ENCODE results near the gene CYP3A4. TPM values are rescaled to one million over a fixed set of nuclear protein-coding genes. Genes with fewer than 3 reads are reported as not detected.

CYP3A4 gene
- total RNA-seq (not detected), polyA plus RNA-seq (not detected), total RNA-seq (not detected)

- CTCF ChIA-PET, result no interaction called here
Observed at GRCh38 chr7:99784007-99784406, at the start of gene CYP3A4. Gene CYP3A4, minus strand, starts transcription at chr7:99784184. Its CDS starts 103 bp downstream, at chr7:99784081.

GRCh38 chr7:99833289-99833877 lies 49.4 kb upstream of the CYP3A4 start:
- peaks cover 0 to 2% (median 0%) of the 10 kb centered on the region in 11 donors for H3K9me3 Mint-ChIP-seq
- no peak overlapping the region for H3K27ac Mint-ChIP-seq
- DNase-seq (no peak), ATAC-seq (no peak)
- Histone ChIP-seq H3K27me3 (ENCODE audit: control insufficient read depth in 2 of 2, insufficient read depth in 2 of 2, low read length in 2 of 2) (no peaks in the 10 kb centered on the region), H3K27ac (ENCODE audit: low read depth, low read length) (no peak overlapping the region), H3K9me3 (ENCODE audit: control insufficient read depth in 2 of 3, low read length in 3 of 3) (no peaks in the 10 kb centered on the region), H3K36me3 (ENCODE audit: control insufficient read depth in 2 of 3, insufficient read depth in 3 of 3, low read length in 3 of 3) (no peaks in the 10 kb centered on the region), H3K4me1 (ENCODE audit: control insufficient read depth in 2 of 2, insufficient read depth in 2 of 2, low read length in 2 of 2) (no peaks in the 10 kb centered on the region), H3K4me3 (ENCODE audit: low read length) (no peak overlapping the region)
- H3K4me1 Mint-ChIP-seq, result peaks cover 0 to 10% (median 6%) of the 10 kb centered on the region in 7 donors
- ChIA-PET POLR2A (no interaction called here), CTCF (no interaction called here)
- H3K27me3 Mint-ChIP-seq, result peaks cover 0 to 14% (median 4%) of the 10 kb centered on the region in 5 donors
- no peaks in the 10 kb centered on the region for H3K36me3 Mint-ChIP-seq
- intact Hi-C loops (cut with micrococcal nuclease), result no loop called here
- no peak overlapping the region for H3K4me3 Mint-ChIP-seq

More at GRCh38 chr7:99784007-99784406, at the start of gene CYP3A4:
- H3K27ac ChIP-seq (ENCODE audit: low read depth, low read length), result no peak within 1 kb of the TSS
- no peak for ATAC-seq
- Mint-ChIP-seq H3K9me3 (peaks cover 0 to 2% (median 0%) of the 10 kb centered on the region in 11 donors), H3K4me1 (peaks cover 0 to 20% (median 12%) of the 10 kb centered on the region in 7 donors), H3K27me3 (peaks cover 0 to 15% (median 5%) of the 10 kb centered on the region in 5 donors), H3K36me3 (no peaks in the 10 kb centered on the region), H3K27ac (no peak within 1 kb of the TSS), H3K4me3 (no peak within 1 kb of the TSS)
- H3K27me3 ChIP-seq (ENCODE audit: control insufficient read depth in 2 of 2, insufficient read depth in 2 of 2, low read length in 2 of 2), result no peaks in the 10 kb centered on the region
- intact Hi-C loops (cut with micrococcal nuclease), result no loop called here
- H3K9me3 ChIP-seq (ENCODE audit: control insufficient read depth in 2 of 3, low read length in 3 of 3), result no peaks in the 10 kb centered on the region
- DNase-seq, result no peak
- H3K4me3 ChIP-seq (ENCODE audit: low read length), result no peak within 1 kb of the TSS
- POLR2A ChIA-PET, result interaction anchor here (0.6 kb wide), 1 partner anchor 1050 kb away, joined by 4 read pairs; no protein-coding TSS in a partner anchor
- no peaks in the 10 kb centered on the region for H3K36me3 ChIP-seq (ENCODE audit: control insufficient read depth in 2 of 3, insufficient read depth in 3 of 3, low read length in 3 of 3)
- no peaks in the 10 kb centered on the region for H3K4me1 ChIP-seq (ENCODE audit: control insufficient read depth in 2 of 2, insufficient read depth in 2 of 2, low read length in 2 of 2)

GRCh38 chr7:99831595-99831994 lies 47.6 kb upstream of the CYP3A4 start:
- DNase-seq, result no peak
- H3K4me1 ChIP-seq (ENCODE audit: control insufficient read depth in 2 of 2, insufficient read depth in 2 of 2, low read length in 2 of 2), result no peaks in the 10 kb centered on the region
- Mint-ChIP-seq H3K27me3 (peaks cover 0 to 18% (median 7%) of the 10 kb centered on the region in 5 donors), H3K4me3 (no peak overlapping the region), H3K9me3 (peaks cover 0 to 2% (median 0%) of the 10 kb centered on the region in 11 donors), H3K27ac (no peak overlapping the region), H3K36me3 (no peaks in the 10 kb centered on the region), H3K4me1 (no peaks in the 10 kb centered on the region)
- H3K4me3 ChIP-seq (ENCODE audit: low read length), result no peak overlapping the region
- H3K36me3 ChIP-seq (ENCODE audit: control insufficient read depth in 2 of 3, insufficient read depth in 3 of 3, low read length in 3 of 3), result no peaks in the 10 kb centered on the region
- no peaks in the 10 kb centered on the region for H3K9me3 ChIP-seq (ENCODE audit: control insufficient read depth in 2 of 3, low read length in 3 of 3)
- CTCF ChIA-PET, result interaction anchor here (0.6 kb wide), 1 partner anchor 222 kb away, joined by 3 read pairs; no protein-coding TSS in a partner anchor
- intact Hi-C loops (cut with micrococcal nuclease), result no loop called here
- H3K27ac ChIP-seq (ENCODE audit: low read depth, low read length), result no peak overlapping the region
- POLR2A ChIA-PET, result no interaction called here
- no peak for ATAC-seq
- no peaks in the 10 kb centered on the region for H3K27me3 ChIP-seq (ENCODE audit: control insufficient read depth in 2 of 2, insufficient read depth in 2 of 2, low read length in 2 of 2)

GRCh38 chr7:99829524-99830160 lies 45.7 kb upstream of the CYP3A4 start:
- POLR2A ChIA-PET, result no interaction called here

GRCh38 chr7:99828811-99829210 lies 44.8 kb upstream of the CYP3A4 start:
- Histone ChIP-seq H3K27me3 (ENCODE audit: control insufficient read depth in 2 of 2, insufficient read depth in 2 of 2, low read length in 2 of 2) (no peaks in the 10 kb centered on the region), H3K4me3 (ENCODE audit: low read length) (no peak overlapping the region), H3K9me3 (ENCODE audit: control insufficient read depth in 2 of 3, low read length in 3 of 3) (no peaks in the 10 kb centered on the region), H3K4me1 (ENCODE audit: control insufficient read depth in 2 of 2, insufficient read depth in 2 of 2, low read length in 2 of 2) (no peaks in the 10 kb centered on the region), H3K27ac (ENCODE audit: low read depth, low read length) (no peak overlapping the region), H3K36me3 (ENCODE audit: control insufficient read depth in 2 of 3, insufficient read depth in 3 of 3, low read length in 3 of 3) (no peaks in the 10 kb centered on the region)
- no peak for DNase-seq
- ATAC-seq, result no peak
- H3K4me1 Mint-ChIP-seq, result no peaks in the 10 kb centered on the region
- H3K36me3 Mint-ChIP-seq, result no peaks in the 10 kb centered on the region
- POLR2A ChIA-PET, result no interaction called here
- peaks cover 0 to 27% (median 6%) of the 10 kb centered on the region in 5 donors for H3K27me3 Mint-ChIP-seq
- intact Hi-C loops (cut with micrococcal nuclease), result no loop called here
- H3K27ac Mint-ChIP-seq, result no peak overlapping the region
- H3K4me3 Mint-ChIP-seq, result no peak overlapping the region
- H3K9me3 Mint-ChIP-seq, result no peaks in the 10 kb centered on the region
- CTCF ChIA-PET, result no interaction called here

More at GRCh38 chr7:99829524-99830160, 45.7 kb upstream of the CYP3A4 start:
- no peak for DNase-seq
- no peak overlapping the region for H3K4me3 ChIP-seq (ENCODE audit: low read length)
- no peaks in the 10 kb centered on the region for H3K4me1 Mint-ChIP-seq
- H3K9me3 Mint-ChIP-seq, result no peaks in the 10 kb centered on the region
- ATAC-seq, result no peak
- H3K27me3 ChIP-seq (ENCODE audit: control insufficient read depth in 2 of 2, insufficient read depth in 2 of 2, low read length in 2 of 2), result no peaks in the 10 kb centered on the region
- no peaks in the 10 kb centered on the region for H3K4me1 ChIP-seq (ENCODE audit: control insufficient read depth in 2 of 2, insufficient read depth in 2 of 2, low read length in 2 of 2)
- H3K27ac Mint-ChIP-seq, result no peak overlapping the region
- intact Hi-C loops (cut with micrococcal nuclease), result no loop called here
- no peaks in the 10 kb centered on the region for H3K36me3 ChIP-seq (ENCODE audit: control insufficient read depth in 2 of 3, insufficient read depth in 3 of 3, low read length in 3 of 3)
- no peaks in the 10 kb centered on the region for H3K9me3 ChIP-seq (ENCODE audit: control insufficient read depth in 2 of 3, low read length in 3 of 3)
- no peak overlapping the region for H3K27ac ChIP-seq (ENCODE audit: low read depth, low read length)
- H3K27me3 Mint-ChIP-seq, result peaks cover 0 to 27% (median 7%) of the 10 kb centered on the region in 5 donors
- no peak overlapping the region for H3K4me3 Mint-ChIP-seq
- CTCF ChIA-PET, result no interaction called here
- no peaks in the 10 kb centered on the region for H3K36me3 Mint-ChIP-seq

- no peak overlapping the region for H3K27ac Mint-ChIP-seq
- Histone ChIP-seq H3K4me3 (ENCODE audit: low read length) (no peak overlapping the region), H3K27me3 (ENCODE audit: control insufficient read depth in 2 of 2, insufficient read depth in 2 of 2, low read length in 2 of 2) (no peaks in the 10 kb centered on the region), H3K36me3 (ENCODE audit: control insufficient read depth in 2 of 3, insufficient read depth in 3 of 3, low read length in 3 of 3) (no peaks in the 10 kb centered on the region), H3K27ac (ENCODE audit: low read depth, low read length) (no peak overlapping the region), H3K4me1 (ENCODE audit: control insufficient read depth in 2 of 2, insufficient read depth in 2 of 2, low read length in 2 of 2) (no peaks in the 10 kb centered on the region), H3K9me3 (ENCODE audit: control insufficient read depth in 2 of 3, low read length in 3 of 3) (no peaks in the 10 kb centered on the region)
- no peaks in the 10 kb centered on the region for H3K9me3 Mint-ChIP-seq
- intact Hi-C loops (cut with micrococcal nuclease), result no loop called here
- H3K36me3 Mint-ChIP-seq, result no peaks in the 10 kb centered on the region
- no peak for ATAC-seq
- no peaks in the 10 kb centered on the region for H3K4me1 Mint-ChIP-seq
- H3K27me3 Mint-ChIP-seq, result peaks cover 0 to 27% (median 6%) of the 10 kb centered on the region in 5 donors
- DNase-seq, result no peak
- CTCF ChIA-PET, result no interaction called here
- H3K4me3 Mint-ChIP-seq, result no peak overlapping the region
- POLR2A ChIA-PET, result no interaction called here
Observed at GRCh38 chr7:99827040-99827778, 43.2 kb upstream of the CYP3A4 start.

Data from naive thymus-derived CD4-positive, alpha-beta T cell (primary cell).